HepG2 (cell line): ENCODE measurements around the gene INPP5K. TPM values are rescaled to one million over a fixed set of nuclear protein-coding genes. Genes with fewer than 3 reads are reported as not detected.

Experiments
- ATF7-NPFF ChIP-seq: sonication (generic); formaldehyde crosslinking; IDR thresholded peaks from 2 replicates; pipeline ENCODE4 v1.8.1; 2023; ENCODE audit warnings: mild to moderate bottlenecking, low read depth, missing genetic modification reagents, moderate library complexity
- BCL6 ChIP-seq: IDR thresholded peaks from 2 replicates; pipeline ENCODE4 v1.6.1; 2016; ENCODE audit warnings: missing genetic modification reagents, missing compliant biosample characterization
- BRCA1 ChIP-seq: sonication (generic); formaldehyde crosslinking; IDR thresholded peaks from 2 replicates; pipeline ENCODE4 v1.4.0; 2020; ENCODE audit warnings: missing genetic modification reagents
- CEBPB ChIP-seq: IDR thresholded peaks from 2 replicates; pipeline ENCODE4 v1.6.1; 2011; ENCODE audit warnings: low read depth, low read length, improper control_type of control experiment, borderline replicate concordance
- GMEB2 ChIP-seq: IDR thresholded peaks from 2 replicates; pipeline ENCODE4 v1.6.1; 2016; ENCODE audit warnings: missing biosample characterization, missing genetic modification reagents, low read depth
- MIER3 ChIP-seq: IDR thresholded peaks from 2 replicates; pipeline ENCODE4 v1.6.1; 2016; ENCODE audit warnings: missing compliant biosample characterization, borderline replicate concordance
- MXD4 ChIP-seq: IDR thresholded peaks from 2 replicates; pipeline ENCODE4 v1.6.1; 2016; ENCODE audit warnings: mild to moderate bottlenecking, missing biosample characterization, missing genetic modification reagents
- NBN ChIP-seq: fragments of 450-650 bp; conservative IDR thresholded peaks from 2 replicates; pipeline ENCODE4 v1.6.1; 2017
- NFKBIZ ChIP-seq: IDR thresholded peaks from 2 replicates; pipeline ENCODE4 v1.6.1; 2018; ENCODE audit warnings: missing genetic modification reagents, missing compliant biosample characterization
- TFDP2 ChIP-seq: sonication (generic); formaldehyde crosslinking; IDR thresholded peaks from 2 replicates; pipeline ENCODE4 v1.4.0; 2020; ENCODE audit warnings: missing genetic modification reagents
- ZBTB1 ChIP-seq: sonication (generic); formaldehyde crosslinking; IDR thresholded peaks from 2 replicates; pipeline ENCODE4 v1.4.0; 2020; ENCODE audit warnings: missing genetic modification reagents, borderline replicate concordance
- ZFP41 ChIP-seq: sonication (generic); formaldehyde crosslinking; IDR thresholded peaks from 2 replicates; pipeline ENCODE4 v1.4.0; 2020; ENCODE audit warnings: mild to moderate bottlenecking, missing genetic modification reagents, borderline replicate concordance
- ZNF274 ChIP-seq: sonication (generic); formaldehyde crosslinking; IDR thresholded peaks from 2 replicates; pipeline ENCODE4 v1.5.1; 2020; ENCODE audit warnings: mild to moderate bottlenecking, missing genetic modification reagents
- ZNF276 ChIP-seq: sonication (generic); formaldehyde crosslinking; IDR thresholded peaks from 2 replicates; pipeline ENCODE4 v1.4.0; 2020; ENCODE audit warnings: mild to moderate bottlenecking, low read depth, missing genetic modification reagents
- ZNF558 ChIP-seq: sonication (generic); formaldehyde crosslinking; IDR thresholded peaks from 2 replicates; pipeline ENCODE4 v1.9.0; 2022; ENCODE audit warnings: mild to moderate bottlenecking, missing genetic modification reagents, borderline replicate concordance
- ZNF737 ChIP-seq: sonication (generic); formaldehyde crosslinking; IDR thresholded peaks from 2 replicates; pipeline ENCODE4 v1.5.0; 2020; ENCODE audit warnings: missing genetic modification reagents, mild to moderate bottlenecking, borderline replicate concordance
- polyA plus RNA-seq, 8 experiments: library from polyadenylated mRNA; depleted of rRNA in 3 of 8; stranded (reverse) in 7 of 8; unstranded in 1 of 8; fragments of >200 nt; fragmentation: Illumina TruSeq in 4 of 8; extraction: Trizol in 4 of 8; gene quantifications; 2 replicates each; pipeline versions ENCODE4 v1.2.1 to v1.2.3, GENCODE V29; 2011 to 2016; ENCODE audit warnings: low read depth in 4 of 8, missing spikeins in 1 of 8, mixed read lengths in 1 of 8; ENCODE audit not compliant: insufficient read depth in 1 of 8
- total RNA-seq, 5 experiments: library from RNA; depleted of rRNA; stranded (reverse); fragments of >200 nt; fragmentation: Illumina TruSeq; extraction: Trizol; gene quantifications; 2 replicates each; pipeline ENCODE4 v1.2.3, GENCODE V29; 2016; ENCODE audit warnings: low read depth in 1 of 5
- TF ChIP-seq, protein P1 (sequence below): sonication (generic); formaldehyde crosslinking; IDR thresholded peaks from 2 replicates; pipeline ENCODE4 v1.4.0; 2020; ENCODE audit warnings: missing genetic modification reagents
- TF ChIP-seq, protein P2 (sequence below): sonication (generic); formaldehyde crosslinking; IDR thresholded peaks from 2 replicates; pipeline ENCODE4 v1.5.0; 2020; ENCODE audit warnings: mild to moderate bottlenecking, low read depth, missing genetic modification reagents, borderline replicate concordance
- TF ChIP-seq, protein P3 (sequence below): sonication (generic); formaldehyde crosslinking; IDR thresholded peaks from 2 replicates; pipeline ENCODE4 v1.4.0; 2020; ENCODE audit warnings: missing genetic modification reagents, mild to moderate bottlenecking, borderline replicate concordance

Gene INPP5K
- total and polyA plus RNA-seq, 2 of the 13 experiments (the other 11 are each of a cell fraction or from before 2014, with no cell fraction given): 4.8 to 9.6 TPM

GRCh38 chr17:1490643-1491442, 25.6 kb downstream of the INPP5K start (continued):
- no peak for TF ChIP-seq NBN
- 0 out of 2 replicates have a peak, but pooled peaks have one; percentile 27 for TF ChIP-seq NFKBIZ
- TF ChIP-seq ZNF737 (CRISPR knock-in tag): no peak
- TF ChIP-seq MXD4 (CRISPR knock-in tag): peak; percentile 21; the same call in 1 of the 2 replicates
- 0 out of 2 replicates have a peak, but pooled peaks have one; percentile 38 for TF ChIP-seq BCL6
- TF ChIP-seq ZNF558 (CRISPR knock-in tag): no peak; the same call in 1 of the 2 replicates
- TF ChIP-seq TFDP2 (CRISPR knock-in tag): peak; percentile 58; the same call in 1 of the 2 replicates
- no peak for TF ChIP-seq BRCA1
- no peak for TF ChIP-seq GMEB2
- TF ChIP-seq CEBPB: no peak
- TF ChIP-seq, protein P1, sequence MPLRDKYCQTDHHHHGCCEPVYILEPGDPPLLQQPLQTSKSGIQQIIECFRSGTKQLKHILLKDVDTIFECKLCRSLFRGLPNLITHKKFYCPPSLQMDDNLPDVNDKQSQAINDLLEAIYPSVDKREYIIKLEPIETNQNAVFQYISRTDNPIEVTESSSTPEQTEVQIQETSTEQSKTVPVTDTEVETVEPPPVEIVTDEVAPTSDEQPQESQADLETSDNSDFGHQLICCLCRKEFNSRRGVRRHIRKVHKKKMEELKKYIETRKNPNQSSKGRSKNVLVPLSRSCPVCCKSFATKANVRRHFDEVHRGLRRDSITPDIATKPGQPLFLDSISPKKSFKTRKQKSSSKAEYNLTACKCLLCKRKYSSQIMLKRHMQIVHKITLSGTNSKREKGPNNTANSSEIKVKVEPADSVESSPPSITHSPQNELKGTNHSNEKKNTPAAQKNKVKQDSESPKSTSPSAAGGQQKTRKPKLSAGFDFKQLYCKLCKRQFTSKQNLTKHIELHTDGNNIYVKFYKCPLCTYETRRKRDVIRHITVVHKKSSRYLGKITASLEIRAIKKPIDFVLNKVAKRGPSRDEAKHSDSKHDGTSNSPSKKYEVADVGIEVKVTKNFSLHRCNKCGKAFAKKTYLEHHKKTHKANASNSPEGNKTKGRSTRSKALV (CRISPR knock-in tag): no peak
- peak; percentile 84; the same call in 1 of the 2 replicates for TF ChIP-seq ZNF274 (CRISPR knock-in tag)
- TF ChIP-seq, protein P2, sequence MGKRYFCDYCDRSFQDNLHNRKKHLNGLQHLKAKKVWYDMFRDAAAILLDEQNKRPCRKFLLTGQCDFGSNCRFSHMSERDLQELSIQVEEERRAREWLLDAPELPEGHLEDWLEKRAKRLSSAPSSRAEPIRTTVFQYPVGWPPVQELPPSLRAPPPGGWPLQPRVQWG: no peak
- no peak for TF ChIP-seq ATF7-NPFF (CRISPR knock-in tag)
- TF ChIP-seq ZFP41 (CRISPR knock-in tag): peak; percentile 69; the same call in 1 of the 2 replicates
- no peak for TF ChIP-seq ZBTB1 (CRISPR knock-in tag)
- TF ChIP-seq, protein P3, sequence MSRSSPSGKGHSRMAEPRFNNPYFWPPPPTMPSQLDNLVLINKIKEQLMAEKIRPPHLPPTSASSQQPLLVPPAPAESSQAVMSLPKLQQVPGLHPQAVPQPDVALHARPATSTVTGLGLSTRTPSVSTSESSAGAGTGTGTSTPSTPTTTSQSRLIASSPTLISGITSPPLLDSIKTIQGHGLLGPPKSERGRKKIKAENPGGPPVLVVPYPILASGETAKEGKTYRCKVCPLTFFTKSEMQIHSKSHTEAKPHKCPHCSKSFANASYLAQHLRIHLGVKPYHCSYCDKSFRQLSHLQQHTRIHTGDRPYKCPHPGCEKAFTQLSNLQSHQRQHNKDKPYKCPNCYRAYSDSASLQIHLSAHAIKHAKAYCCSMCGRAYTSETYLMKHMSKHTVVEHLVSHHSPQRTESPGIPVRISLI (CRISPR knock-in tag): no peak; the same call in 1 of the 2 replicates
- TF ChIP-seq ZNF276 (CRISPR knock-in tag): no peak
- TF ChIP-seq MIER3 (CRISPR knock-in tag): no peak
